Renal pelvis (tissue), 4 donors: ENCODE results near the gene SLC25A22. TPM values are rescaled to one million over a fixed set of nuclear protein-coding genes. Genes with fewer than 3 reads are reported as not detected.
A peak's percentile ranks its signal among the peaks of the same experiment; 100 is the strongest.

ENCODE experiments used
- DNase-seq: peaks from one replicate; pipeline ENCODE4 v3.0.0-alpha.2; 2013
- polyA plus RNA-seq, 3 donors: library from polyadenylated mRNA; unstranded; fragments of 120-200 nt; gene quantifications; one replicate each; pipeline ENCODE4 v1.2.1, GENCODE V29; 2013; ENCODE audit not compliant: insufficient read length in 3 of 3

Gene SLC25A22
- polyA plus RNA-seq, 3 donors, result 16.0 to 20.9 (median 20.6) TPM

DNA sequence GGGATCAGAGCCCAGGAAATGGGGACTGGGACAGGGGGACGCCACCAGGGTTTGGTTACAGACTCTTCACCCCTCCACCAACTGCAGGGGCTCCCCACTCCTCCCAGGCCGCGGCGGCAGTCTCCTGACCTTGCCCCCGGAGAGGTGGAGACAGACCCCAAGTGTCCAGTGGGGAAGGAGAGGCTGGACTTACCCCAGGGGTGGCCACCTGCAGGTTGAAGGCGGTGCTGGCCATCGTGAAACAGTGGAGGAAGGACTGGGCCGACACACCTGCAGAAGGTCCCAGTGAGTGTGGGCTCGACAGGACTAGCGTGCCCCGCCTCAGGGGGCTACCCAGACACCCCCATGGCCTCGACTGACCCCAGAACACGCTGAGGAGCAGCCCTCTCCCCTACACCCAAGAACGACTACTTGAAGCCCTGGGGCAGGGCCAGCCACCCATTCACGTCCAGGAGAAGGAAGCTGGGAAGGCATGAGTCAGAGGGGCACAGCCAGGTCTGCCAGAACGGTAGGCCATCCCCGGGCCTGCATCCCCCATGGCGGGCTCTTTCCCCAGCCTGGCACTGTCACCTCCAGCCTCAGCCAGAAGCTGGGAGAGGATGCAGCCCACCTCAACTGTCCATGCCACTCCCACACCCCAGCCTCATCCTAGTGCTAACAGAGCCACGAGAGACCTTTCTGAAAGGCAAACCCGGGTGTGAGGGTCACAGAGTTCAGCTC, 23.0 kb downstream of the SLC25A22 start:
- no peak for DNase-seq

DNA sequence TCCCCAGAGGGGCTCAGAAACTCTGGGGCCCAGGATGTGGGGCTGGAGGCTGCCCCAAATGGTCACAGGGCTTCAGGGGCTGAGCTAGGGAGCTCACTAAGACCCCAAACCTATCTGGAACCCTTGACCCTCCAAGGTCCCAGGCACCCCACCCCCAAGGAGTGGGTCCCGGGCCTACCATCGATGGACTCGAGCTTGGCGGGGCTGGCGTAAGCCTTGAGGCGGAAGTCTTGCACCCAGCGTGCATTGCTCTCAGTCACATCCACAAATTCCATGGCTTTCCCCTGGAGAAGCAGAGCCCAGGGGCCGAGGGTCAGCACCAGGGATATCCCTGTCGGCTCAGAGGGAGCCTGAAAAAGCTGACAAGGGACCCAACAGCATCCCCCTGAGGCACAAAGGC, 24.3 kb downstream of the SLC25A22 start:
- no peak for DNase-seq

DNA sequence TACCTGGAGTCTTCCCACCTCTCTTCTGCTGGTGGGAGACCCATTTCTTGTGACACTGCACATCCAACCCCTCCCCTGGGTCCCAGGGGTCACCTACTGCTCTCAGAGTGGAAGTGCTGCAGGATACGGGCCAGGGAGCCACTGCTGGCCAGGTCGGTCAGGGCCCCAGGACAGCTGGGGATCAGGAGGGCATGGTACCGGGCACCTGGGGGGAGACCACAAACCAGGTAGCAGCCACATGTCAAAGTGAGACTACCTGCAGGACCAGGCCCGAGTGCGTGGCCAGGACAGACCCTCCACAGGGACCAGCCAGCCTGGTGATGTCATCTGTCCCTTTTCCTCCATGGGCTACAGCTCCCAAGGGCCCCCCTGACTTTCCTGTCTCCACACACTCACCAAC, 24.7 kb downstream of the SLC25A22 start:
- DNase-seq, result no peak

DNA sequence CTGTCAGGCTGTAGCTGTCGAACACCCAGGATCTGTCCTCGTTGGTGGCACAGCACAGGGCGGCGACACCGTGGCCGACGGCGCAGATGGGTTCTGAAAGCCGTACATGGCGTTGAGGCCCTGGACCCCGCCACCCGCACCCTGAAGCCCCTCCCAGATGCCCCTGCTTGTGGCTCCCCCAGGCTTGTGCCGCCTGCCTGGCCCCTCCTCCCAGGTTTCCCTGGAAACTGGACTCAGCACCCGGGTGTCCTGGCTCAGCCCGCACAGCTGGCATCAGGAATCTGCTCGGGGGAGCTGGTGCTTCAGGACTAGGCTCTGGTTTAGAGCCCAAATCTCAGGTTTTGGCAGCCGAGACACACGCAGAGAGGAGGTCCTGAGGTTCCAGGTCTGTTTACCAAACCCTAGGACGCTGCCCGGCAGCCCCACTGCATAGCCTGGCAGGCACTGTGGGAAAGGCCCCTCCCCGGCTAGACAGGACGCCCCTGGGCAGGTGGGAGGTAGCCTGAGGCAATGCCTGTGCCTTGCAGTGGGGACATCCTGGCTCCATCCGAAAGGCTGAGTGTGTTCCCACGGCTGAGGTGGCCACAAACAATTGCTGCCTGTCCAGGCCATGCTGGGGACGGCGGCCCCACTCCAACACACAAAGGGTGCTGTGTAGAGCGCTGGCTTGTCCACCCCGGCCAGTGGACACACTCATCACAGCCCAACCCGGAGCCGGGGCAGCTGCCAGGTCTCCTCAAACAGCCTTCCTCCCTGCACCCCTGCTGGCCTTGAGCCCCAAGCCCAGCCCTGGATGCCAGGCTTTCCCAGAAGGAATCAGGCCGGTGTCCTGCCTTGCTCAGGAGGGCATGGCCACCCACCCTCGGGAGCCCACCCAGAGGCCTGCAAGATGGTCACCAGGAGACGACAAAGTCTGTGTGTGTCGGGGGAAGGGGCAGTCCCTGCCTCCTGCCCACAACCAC, 25.4 kb downstream of the SLC25A22 start:
- no peak for DNase-seq

DNA sequence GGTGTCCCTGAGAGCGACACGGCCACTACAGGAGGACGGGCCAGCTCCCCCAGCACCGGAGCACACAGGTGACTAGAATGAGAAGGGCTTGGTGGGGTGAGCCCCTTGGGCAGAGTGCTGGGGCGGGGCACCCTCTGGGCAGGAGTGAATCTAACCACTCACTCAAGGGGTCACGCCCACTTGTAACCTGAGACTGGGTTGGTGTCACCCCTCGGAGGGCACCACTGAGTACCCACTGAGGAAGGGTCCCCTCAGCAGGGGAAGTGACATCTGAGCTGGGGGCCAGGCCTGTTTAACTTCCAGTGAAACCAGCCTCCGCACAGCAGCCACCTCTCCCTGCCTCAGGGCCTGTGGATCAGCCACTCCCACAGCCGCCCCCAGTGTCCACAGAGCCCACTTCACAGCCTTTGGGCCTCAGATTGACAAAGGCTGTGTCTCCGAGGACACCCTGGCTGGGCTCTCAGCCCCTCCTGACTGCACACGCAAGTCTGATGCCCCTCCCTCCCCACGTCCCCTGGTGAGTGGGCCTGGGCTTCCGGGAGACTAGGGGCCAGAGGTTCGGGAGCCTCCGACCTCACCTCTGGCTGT, 26.4 kb downstream of the SLC25A22 start:
- DNase-seq, result no peak

DNA sequence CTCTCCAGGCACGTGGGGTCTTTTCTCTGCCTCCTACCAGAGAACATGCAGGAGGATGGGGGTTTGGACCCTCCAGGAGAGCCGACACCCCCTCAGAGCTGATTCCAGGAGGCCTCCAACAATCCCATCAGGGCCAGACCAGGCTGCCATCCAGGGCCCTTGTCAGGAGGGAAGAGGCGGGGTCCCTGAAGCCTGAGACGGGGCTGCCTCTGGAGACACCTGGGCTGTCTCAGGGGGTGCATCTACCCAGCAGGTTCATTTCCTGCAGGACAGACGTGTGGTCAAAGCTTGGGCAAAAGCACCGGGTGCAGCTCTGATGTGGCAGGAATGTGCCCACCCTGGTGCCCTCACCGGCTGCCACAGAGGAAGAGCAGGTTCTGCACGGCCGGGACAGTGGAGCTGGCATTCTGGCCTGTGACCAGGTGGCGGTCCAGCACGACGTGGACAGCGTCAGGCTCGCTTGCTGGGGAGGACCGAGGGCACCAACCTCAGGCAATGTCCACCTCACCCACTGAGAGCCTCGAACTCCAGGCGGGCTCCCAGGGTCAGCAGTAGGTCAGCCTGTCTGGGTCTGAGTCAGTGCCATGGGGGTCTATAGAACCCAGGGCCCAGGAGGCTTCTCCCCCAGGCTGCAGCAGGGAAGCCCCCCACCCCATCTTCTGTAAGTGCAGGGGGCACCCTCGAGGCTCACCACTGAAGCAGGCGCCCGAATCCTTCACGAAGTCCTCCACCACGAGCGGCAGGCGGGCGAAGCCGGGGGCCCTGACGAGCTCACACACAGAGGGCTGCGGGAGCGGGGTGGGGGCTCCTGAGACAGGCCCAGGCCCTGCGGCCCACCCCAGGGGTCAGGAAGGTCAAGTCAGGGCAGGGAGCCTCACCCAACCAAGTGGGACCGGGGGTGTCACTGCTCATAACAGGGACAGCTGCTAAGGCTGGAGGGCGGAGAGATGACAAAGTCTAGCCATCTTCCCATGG, 27.2 kb downstream of the SLC25A22 start:
- DNase-seq, result no peak

DNA sequence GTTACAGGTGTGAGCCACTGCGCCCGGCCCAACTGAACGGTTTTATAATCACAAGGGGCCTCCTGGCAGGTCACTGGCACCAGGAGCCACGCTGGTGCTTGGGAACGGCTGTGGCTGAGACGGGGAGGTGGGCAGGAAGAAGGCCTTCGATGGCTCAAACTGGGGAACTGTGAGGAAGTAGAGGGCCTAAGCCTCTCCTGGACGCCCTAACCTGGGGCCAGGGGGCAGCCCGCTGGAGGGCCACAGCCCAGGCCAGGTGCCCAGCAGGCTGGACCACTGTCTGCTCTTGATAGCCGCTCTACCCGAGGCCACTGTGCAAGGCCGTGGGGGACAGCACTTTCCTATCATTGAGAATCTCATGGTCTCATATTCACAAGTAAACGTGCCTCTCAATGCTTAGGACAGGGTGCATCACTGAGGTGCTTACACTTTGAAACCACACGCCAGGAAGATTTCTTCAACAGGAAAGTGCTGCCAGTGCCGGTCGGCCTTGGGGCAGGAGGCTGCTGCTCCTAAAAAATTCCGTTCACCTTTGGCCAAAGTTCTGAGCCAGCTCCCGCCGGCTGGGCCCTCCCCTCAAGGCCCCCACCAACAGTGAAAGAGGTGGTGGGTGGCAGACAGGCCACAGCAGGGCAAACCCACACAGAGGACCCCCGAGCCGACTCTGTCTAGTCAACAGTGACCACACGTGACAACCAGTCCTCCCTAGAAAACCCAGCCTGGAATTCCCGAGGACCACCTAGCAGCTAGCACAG, 28.0 kb downstream of the SLC25A22 start:
- no peak for DNase-seq

DNA sequence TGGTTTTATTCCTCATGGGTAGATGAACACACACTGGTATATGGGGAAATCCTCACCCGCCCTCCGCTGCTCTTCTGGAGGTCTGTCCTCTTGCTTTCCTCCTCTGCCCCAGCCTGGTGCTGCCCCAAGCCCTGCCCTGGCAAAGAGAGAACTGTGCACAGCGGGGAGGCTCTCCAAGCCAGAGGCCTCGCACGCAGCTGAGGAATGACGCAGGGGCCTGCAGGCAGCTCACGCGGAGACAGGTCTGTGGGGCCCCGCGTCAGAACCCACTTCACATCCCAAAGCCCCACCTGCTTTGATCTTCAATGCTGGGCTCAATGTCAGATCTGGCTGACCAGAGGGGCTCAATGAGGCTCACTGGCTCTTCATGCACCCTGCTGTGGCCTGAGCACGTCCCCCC, 30.8 kb downstream of the SLC25A22 start:
- no peak for DNase-seq

DNA sequence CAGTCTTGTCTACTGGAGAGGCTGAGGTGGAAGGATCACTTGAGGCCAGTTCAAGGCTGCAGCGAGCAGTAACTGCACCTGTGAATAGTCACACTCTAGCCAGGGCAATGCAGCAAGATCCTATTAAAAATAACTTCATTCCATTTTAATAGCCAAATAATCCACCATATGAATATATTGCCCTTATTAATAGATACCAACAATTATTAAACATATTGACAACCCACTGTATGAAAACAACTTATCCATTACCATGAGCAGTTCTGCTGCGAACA, 31.2 kb downstream of the SLC25A22 start:
- no peak for DNase-seq

DNA sequence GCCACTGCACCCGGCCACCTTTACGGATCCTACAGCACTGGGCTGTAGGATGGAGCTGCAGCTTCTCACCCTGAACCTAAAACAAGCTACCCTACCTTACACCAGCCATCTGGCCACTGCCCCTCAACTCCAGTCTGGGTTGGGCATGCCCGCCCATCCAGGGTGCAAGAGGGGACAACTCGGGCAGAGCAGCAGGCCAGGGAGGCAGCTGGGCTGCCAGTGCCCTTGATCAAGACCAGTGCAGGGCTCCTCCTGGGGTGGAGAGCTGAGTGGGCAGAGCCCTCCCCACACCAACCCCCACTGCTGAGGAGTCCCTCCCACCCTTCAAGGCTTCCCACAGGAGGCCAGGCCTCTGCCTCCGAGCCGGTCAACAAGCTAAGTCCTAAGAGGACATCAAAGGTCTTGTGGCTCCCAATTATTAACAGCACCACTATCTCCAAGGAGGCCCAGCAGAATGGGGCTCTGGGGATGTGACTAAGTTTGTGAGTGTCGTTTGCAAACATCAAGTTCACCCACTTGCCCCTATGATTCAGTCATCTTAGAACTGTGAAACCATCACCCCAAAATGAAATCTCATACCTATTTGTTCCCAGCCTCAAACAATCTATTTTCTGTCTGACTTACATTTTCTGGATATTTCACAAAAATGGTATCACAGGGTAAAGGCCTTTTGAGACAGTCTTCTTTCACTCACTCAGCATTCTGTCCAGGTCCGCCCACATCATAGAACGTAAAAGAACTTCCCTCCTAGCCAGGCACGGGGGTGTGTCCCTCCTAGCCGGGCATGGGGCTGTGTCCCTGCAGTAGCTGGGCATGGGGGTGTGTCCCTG, 31.8 kb downstream of the SLC25A22 start:
- DNase-seq, result no peak

DNA sequence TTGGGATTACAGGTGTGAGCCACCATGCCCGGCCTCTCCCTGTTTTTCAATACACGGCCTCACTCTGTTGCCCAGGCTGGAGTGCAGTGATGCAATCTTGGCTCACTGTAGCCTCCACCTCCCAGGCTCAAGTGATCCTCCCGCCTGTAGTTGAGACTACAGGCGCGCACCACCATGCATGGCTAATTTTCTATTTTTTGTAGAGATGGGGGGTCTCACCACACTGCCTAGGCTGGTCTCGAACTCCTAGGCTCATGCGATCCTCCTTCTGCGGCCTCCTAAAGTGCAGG, 32.3 kb downstream of the SLC25A22 start:
- no peak for DNase-seq

DNA sequence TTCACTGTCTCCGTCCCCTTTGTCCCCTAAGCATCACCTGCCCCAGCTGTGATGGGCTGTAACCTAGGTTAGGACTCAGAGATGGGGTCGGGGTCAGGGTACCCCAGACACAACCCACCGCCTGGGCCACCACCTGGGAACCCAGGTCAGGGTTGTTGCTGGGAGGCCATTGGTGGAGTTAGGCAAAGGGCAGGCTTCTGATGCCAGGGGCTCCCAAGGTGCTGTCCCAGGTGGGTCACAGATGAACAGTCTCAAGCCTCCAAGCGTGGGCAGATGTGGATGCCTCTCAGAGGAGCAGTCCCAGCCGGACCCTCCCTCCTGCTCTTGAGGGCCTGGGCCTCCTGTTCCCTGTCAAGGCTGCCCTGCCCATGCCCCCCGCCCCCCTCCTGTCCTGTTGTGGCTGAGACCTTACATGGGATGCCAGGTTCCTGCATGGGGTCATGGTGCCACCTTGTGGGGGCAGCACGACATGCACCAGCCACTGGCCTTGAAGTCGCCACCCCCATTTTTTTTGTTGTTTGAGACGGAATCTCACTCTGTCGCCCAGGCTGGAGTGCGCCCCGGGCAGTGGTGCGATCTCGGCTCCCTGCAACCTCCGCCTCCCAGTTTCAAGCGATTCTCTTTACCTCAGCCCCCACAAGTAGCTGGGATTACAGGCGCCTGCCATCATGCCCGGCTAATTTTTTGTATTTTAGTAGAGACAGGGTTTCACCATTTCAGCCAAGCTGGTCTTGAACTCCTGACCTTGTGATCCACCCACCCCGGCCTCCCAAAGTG, 32.9 kb downstream of the SLC25A22 start:
- peak; percentile 46 for DNase-seq

DNA sequence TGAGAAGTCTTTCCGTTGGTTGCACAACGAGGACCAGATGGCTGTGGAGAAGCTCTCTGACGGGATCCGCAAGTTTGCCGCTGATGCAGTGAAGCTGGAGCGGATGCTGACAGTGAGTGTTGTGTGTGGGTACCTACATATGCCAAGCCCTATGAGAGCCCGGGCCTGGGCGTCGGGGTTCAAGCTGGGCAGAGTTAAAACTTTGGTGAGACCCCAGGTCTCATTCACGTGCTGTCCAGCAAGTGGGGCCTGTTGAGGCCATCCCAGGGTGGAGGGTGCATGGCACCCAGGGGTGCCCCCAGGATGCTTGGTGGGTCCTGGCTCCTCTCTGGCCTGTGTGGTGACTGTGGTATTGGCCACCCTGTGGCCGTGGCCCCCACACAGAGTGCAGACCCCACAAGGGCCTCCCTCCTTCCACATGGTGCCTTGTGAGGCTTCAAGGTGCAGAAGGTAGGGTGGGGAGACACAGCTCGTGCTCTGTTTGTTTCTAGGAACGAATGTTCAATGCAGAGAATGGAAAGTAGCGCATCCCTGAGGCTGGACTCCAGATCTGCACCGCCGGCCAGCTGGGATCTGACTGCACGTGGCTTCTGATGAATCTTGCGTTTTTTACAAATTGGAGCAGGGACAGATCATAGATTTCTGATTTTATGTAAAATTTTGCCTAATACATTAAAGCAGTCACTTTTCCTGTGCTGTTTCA, 33.6 kb downstream of the SLC25A22 start:
- no peak for DNase-seq

DNA sequence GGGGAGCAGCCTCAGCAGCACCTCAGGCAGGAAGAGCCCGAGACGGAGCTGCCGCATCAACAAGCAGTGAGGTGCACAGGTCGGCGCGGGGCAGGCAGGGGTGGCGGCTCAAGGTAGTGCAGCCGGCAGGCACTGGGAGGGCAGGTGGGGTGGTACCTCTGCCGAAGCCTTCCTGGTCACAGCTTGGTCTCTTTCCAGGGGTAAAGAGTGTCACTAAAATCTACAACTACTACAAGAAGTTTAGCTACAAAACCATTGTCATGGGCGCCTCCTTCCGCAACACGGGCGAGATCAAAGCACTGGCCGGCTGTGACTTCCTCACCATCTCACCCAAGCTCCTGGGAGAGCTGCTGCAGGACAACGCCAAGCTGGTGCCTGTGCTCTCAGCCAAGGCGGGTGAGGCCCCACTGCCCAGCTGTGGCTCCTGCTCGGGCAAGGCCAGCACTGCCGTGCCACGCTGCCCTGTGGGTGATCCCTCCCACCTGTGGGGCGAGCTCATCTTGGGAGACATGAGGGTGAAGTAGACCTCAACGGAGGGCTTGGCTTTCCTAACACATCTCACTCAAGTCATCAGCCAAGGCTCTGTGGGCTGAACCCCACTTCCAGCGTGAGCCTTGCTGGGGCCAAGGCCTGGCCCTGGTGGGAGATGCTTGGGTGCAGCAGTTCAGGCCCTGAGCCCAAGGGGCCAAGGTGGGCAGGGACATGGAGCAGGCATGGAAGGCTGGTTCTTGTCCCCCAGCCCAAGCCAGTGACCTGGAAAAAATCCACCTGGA, 34.3 kb downstream of the SLC25A22 start:
- DNase-seq, result no peak

DNA sequence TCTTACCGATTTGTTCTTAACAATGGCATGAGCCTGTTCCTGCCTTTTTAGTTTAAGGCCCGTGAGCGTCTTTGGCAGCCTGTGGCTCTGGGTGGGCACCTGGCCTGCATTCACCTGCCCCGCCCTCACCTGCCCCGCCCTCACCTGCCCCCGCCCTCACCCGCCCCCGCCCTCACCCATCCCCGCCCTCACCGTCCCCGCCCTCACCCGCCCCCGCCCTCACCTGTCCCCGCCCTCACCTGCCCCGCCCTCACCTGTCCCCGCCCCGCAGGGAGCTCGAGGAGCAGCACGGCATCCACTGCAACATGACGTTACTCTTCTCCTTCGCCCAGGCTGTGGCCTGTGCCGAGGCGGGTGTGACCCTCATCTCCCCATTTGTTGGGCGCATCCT, 35.0 kb downstream of the SLC25A22 start:
- no peak for DNase-seq

DNA sequence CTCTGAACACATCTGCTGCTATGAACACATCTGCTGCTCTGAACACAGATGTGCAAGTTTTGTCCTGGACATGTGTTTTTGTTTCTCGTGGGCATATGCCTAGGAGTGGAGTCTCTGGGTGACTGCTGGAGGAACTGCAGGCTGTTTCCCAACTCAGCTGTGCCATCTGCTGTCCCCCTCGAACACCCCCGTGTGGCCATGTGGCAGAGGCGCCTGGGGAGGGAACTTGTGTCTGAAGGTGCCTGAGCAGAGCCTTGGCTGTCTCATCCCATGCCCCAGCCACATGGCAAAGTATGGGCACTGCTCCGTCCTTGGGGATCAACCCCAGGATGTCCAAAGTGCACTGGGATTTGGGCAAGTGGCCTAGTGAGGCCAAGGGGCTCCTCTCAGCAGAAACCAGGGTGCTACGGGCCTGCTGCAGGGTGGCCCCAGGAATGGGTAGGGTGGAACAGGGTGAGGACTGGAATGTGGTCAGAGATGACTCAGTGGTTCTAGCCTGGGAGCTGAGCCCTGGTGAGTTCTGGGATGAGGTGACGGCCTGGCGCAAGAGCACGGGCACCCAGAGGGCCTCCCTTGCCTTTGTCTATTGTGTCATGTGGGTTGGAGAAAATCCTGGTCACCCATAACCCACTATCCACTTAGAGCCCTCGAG, 35.5 kb downstream of the SLC25A22 start:
- DNase-seq, result no peak

DNA sequence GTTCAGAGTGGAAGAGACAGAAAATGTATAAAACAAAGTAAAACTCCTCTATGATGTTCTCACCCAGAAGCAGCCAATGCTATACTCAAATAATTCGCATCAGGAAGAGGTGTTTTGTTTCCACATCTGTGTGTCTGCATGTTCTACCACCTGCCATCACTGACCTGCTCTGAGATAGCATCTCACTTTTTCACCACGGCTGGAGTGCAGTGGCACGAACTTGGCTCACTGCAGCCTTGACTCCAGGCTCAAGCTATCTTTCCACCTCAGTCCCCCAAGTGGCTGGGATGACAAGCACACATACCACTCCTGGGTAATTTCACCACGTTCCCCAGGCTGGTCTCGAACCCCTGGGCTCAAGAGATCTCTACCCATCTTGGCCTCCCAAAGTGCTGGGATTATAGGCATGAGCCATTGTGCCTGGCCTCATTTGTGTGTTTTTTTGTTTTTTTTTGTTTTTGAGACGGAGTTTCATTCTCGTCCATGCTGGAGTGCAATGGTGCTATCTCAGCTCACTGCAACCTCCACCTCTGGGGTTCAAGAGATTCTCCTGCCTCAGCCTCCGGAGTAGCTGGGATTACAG, 36.5 kb downstream of the SLC25A22 start:
- no peak for DNase-seq
